GM23338 (cell line): Measurements from ENCODE around the gene MANBA. TPM values are rescaled to one million over a fixed set of nuclear protein-coding genes. Genes with fewer than 3 reads are reported as not detected.

Experiments
- polyA plus RNA-seq: library from polyadenylated mRNA; unstranded; fragments of >200 nt; fragmentation: Nextera tagmentation; extraction: Ambion mirVana; gene quantifications from 2 replicates; pipeline ENCODE4 v1.2.1, GENCODE V29; 2016
- small RNA-seq: library from RNA; depleted of rRNA; stranded (forward); fragments of <200 nt; gene quantifications from one replicate; pipeline ENCODE3, GENCODE V24; 2014; ENCODE audit warnings: low replicate concordance
- total RNA-seq: library from RNA; depleted of rRNA; stranded (reverse); fragments of >200 nt; shearing (Covaris generic); gene quantifications from 2 replicates; pipeline ENCODE4 v1.2.3, GENCODE V29; 2014; rRNA removed

MANBA gene
- total and polyA plus RNA-seq, 2 experiments from 2014 or later, result 13.2 to 54.3 TPM

Small RNAs within 50 kb of the gene (small RNA-seq; reads per million reads assigned to genes)
- not detected for gene AC018797.1

Other genes starting within 250 kb of the MANBA start
- gene UBE2D3, start 66.6 kb upstream of the MANBA start, total RNA-seq, result 470 and 498 TPM in 2 replicates
- gene UBE2D3, start 66.6 kb upstream of the MANBA start, polyA plus RNA-seq, result 223 and 250 TPM in 2 replicates
- 34.1 and 39.0 TPM in 2 replicates for gene CISD2, start 108.0 kb upstream of the MANBA start, total RNA-seq
- 96.6 and 102 TPM in 2 replicates for gene CISD2, start 108.0 kb upstream of the MANBA start, polyA plus RNA-seq